HCT116 (cell line): ENCODE data around the gene CNPPD1. TPM values are rescaled to one million over a fixed set of nuclear protein-coding genes. Genes with fewer than 3 reads are reported as not detected.

Source experiments
- ATAC-seq: fragments of 200-7000 bp; cut with Tn5 transposase; 2 replicates; pipeline ENCODE4 v1.9.1; 2020; ENCODE audit warnings: mild to moderate bottlenecking, moderate library complexity
- BruUV-seq: library from RNA; stranded (reverse); fragments of 400-500 nt; replicated peaks from 2 replicates; lab custom pipeline; 2021; lab: Mats Ljungman, UMichigan
- CTCF ChIA-PET: fragments of 300-600 bp; sonication (Branson Sonifier 250); formaldehyde crosslinking; loops from one replicate; lab custom pipeline; 2021; ENCODE audit warnings: antibody characterized with exemption; lab: Charles Lee
- POLR2A ChIA-PET: fragments of 300-600, 350-600 bp; sonication (Branson Sonifier 250); formaldehyde crosslinking; loops from one replicate; lab custom pipeline; 2021; ENCODE audit warnings: antibody characterized with exemption; lab: Charles Lee
- RAD21 ChIA-PET, 2 experiments: fragments of 300-600 bp; sonication (Branson Sonifier 250); formaldehyde crosslinking; loops; one replicate each; lab custom pipeline; 2023; ENCODE audit warnings: low total read pairs in 2 of 2; ENCODE audit not compliant: uncharacterized antibody in 2 of 2, unreplicated experiment in 2 of 2, low non-redundant PET in 1 of 2; lab: Charles Lee
- DNase-seq: peaks from one replicate; pipeline ENCODE4 v3.0.0-alpha.2; 2010; ENCODE audit warnings: low read depth, low spot score
- H2AFZ ChIP-seq: fragments of 200-600 bp; shearing (Covaris generic), sonication (generic); 2 replicates; pipeline ENCODE4 v1.6.1; 2017; ENCODE audit warnings: low read depth, mixed run types, mixed read lengths, antibody characterized with exemption, low read length; ENCODE audit not compliant: poor library complexity, severe bottlenecking
- H3K27ac ChIP-seq: 2 replicates; pipeline ENCODE4 v1.5.1; 2012; ENCODE audit warnings: low read depth, low read length
- H3K27me3 ChIP-seq: fragments of 200-600 bp; sonication (generic); 2 replicates; pipeline ENCODE4 v1.6.1; 2016; ENCODE audit warnings: mixed run types, low read length, mixed read lengths; ENCODE audit not compliant: insufficient read depth
- H3K36me3 ChIP-seq, 2 experiments: fragments of 200-500 bp in 1 of 2; fragments of 200-600 bp in 1 of 2; sonication (Bioruptor generic) in 1 of 2; sonication (generic) in 1 of 2; 2 replicates each; pipeline versions ENCODE4 v1.5.1 to v1.6.1; 2014 to 2016; ENCODE audit warnings: low read length in 2 of 2, inconsistent platforms in 1 of 2, mixed read lengths in 1 of 2, mixed run types in 1 of 2; ENCODE audit not compliant: insufficient read depth in 2 of 2, control insufficient read depth in 1 of 2
- H3K4me1 ChIP-seq, 2 experiments: fragments of 200-600 bp in 1 of 2; sonication (generic) in 1 of 2; 2 replicates each; pipeline versions ENCODE4 v1.5.1 to v1.6.1; 2012 to 2017; ENCODE audit warnings: low read length in 2 of 2, inconsistent platforms in 1 of 2, mild to moderate bottlenecking in 1 of 2, mixed read lengths in 1 of 2, mixed run types in 1 of 2, moderate library complexity in 1 of 2; ENCODE audit not compliant: insufficient read depth in 2 of 2, control insufficient read depth in 1 of 2
- H3K4me2 ChIP-seq: fragments of 200-600 bp; sonication (generic); 2 replicates; pipeline ENCODE4 v1.6.1; 2017; ENCODE audit warnings: mixed run types, low read length, mixed read lengths
- H3K4me3 ChIP-seq, 2 experiments: fragments of 200-600 bp in 1 of 2; sonication (generic) in 1 of 2; replicated peaks in 1 of 2; 2 replicates each; pipeline ENCODE4 v1.5.1; 2011 to 2016; ENCODE audit warnings: low read length in 2 of 2, control low read depth in 1 of 2, low read depth in 1 of 2, mild to moderate bottlenecking in 1 of 2, mixed read lengths in 1 of 2, mixed run types in 1 of 2
- H3K79me2 ChIP-seq: fragments of 200-600 bp; sonication (generic); 2 replicates; pipeline ENCODE4 v1.6.1; 2017; ENCODE audit warnings: mild to moderate bottlenecking, mixed run types, low read length, moderate library complexity, mixed read lengths; ENCODE audit not compliant: insufficient read depth
- H3K9ac ChIP-seq: fragments of 200-600 bp; sonication (generic); 2 replicates; pipeline ENCODE4 v1.6.1; 2016; ENCODE audit warnings: low read length, mixed read lengths
- H3K9me2 ChIP-seq: fragments of 200-600 bp; sonication (generic), shearing (Covaris generic); 2 replicates; pipeline ENCODE4 v1.6.1; 2017; ENCODE audit warnings: mixed run types, mild to moderate bottlenecking, moderate library complexity; ENCODE audit not compliant: insufficient read depth
- H3K9me3 ChIP-seq, 2 experiments: fragments of 200-500 bp in 1 of 2; fragments of 200-600 bp in 1 of 2; sonication (Bioruptor generic) in 1 of 2; sonication (generic) in 1 of 2; 2 replicates each; pipeline ENCODE4 v1.6.1; 2014 to 2017; ENCODE audit warnings: low read length in 2 of 2, mixed read lengths in 2 of 2, inconsistent platforms in 1 of 2, low read depth in 1 of 2, mild to moderate bottlenecking in 1 of 2, mixed run types in 1 of 2, moderate library complexity in 1 of 2; ENCODE audit not compliant: control insufficient read depth in 1 of 2, insufficient read depth in 1 of 2
- H4K20me1 ChIP-seq: fragments of 200-600 bp; sonication (generic), shearing (Covaris generic); 2 replicates; pipeline ENCODE4 v1.6.1; 2017; ENCODE audit warnings: mixed run types, mild to moderate bottlenecking, moderate library complexity; ENCODE audit not compliant: insufficient read depth
- ATF3 ChIP-seq: IDR thresholded peaks from 2 replicates; pipeline ENCODE4 v1.6.1; 2012
- EGR1 ChIP-seq: IDR thresholded peaks from 2 replicates; pipeline ENCODE4 v1.6.1; 2012; ENCODE audit warnings: low read depth
- JUND ChIP-seq: IDR thresholded peaks from 2 replicates; pipeline ENCODE4 v1.6.1; 2012
- MAX ChIP-seq: IDR thresholded peaks from 2 replicates; pipeline ENCODE4 v1.6.1; 2012
- SRF ChIP-seq: IDR thresholded peaks from 2 replicates; pipeline ENCODE4 v1.6.1; 2012; ENCODE audit warnings: low read depth
- TCF7L2 ChIP-seq: IDR thresholded peaks from 2 replicates; pipeline ENCODE4 v1.7.0; 2011; ENCODE audit warnings: borderline replicate concordance, inconsistent platforms; ENCODE audit not compliant: insufficient read depth, insufficient read length; ENCODE audit errors: extremely low read depth
- ZFX ChIP-seq: fragments of 450-650 bp; IDR thresholded peaks from 2 replicates; pipeline ENCODE4 v1.6.1; 2017
- intact Hi-C: fragments of 100-400 bp; cut with micrococcal nuclease; formaldehyde crosslinking; loops from 2 replicates; pipeline ENCODE4 v1.10.0; 2022
- total RNA-seq: library from RNA; stranded (reverse); gene quantifications from one replicate; pipeline ENCODE4 v1.2.1, GENCODE V29; 2021; ENCODE audit not compliant: unreplicated experiment
- TF ChIP-seq, protein P1 (sequence below): IDR thresholded peaks from 2 replicates; pipeline ENCODE4 v1.6.1; 2012; ENCODE audit warnings: low read depth

The CNPPD1 gene
- total RNA-seq, 1 experiment from 2014 or later: 41.9 TPM

DNA sequence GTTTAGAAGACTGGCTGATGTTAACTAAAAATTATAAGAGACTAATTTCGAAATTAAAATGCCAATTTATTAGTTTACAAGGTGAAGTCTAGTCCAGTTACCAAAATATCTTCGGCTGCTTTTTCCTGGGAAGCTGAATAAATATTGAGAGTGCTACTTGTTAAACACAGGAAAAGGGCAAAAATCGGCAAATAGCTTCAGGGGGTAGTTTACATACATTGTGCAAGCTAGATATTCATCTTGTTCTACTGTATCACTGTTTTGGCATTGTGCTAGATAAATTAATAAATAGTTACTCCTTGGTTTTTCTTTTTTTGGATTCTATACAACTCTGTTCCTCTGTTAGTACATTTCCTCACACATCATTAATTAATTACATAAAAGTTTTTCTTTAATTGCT lies 45.4 kb downstream of the CNPPD1 start:
- Histone ChIP-seq H3K9me2 (no peaks in the 10 kb centered on the region), H4K20me1 (no peaks in the 10 kb centered on the region), H3K27me3 (no peaks in the 10 kb centered on the region), H3K9me3 (no peaks in the 10 kb centered on the region), H3K79me2 (no peaks in the 10 kb centered on the region), H3K27ac (no peak overlapping the region), H2AFZ (no peak overlapping the region), H3K4me1 (peaks cover 0 to 2% of the 10 kb centered on the region in 2 experiments; a peak in 1 of 4 replicates), H3K9ac (no peak overlapping the region), H3K4me3 (no peak overlapping the region), H3K4me2 (no peak overlapping the region), H3K36me3 (no peaks in the 10 kb centered on the region)
- DNase-seq (no peak), ATAC-seq (no peak)
- BruUV-seq: no TSS peak
- TF ChIP-seq ATF3 (no peak), TCF7L2 (no peak), SRF (no peak), EGR1 (no peak)
- CTCF ChIA-PET: interaction anchor here (1.2 to 2.3 kb wide), 2 partner anchors 12 to 129 kb away, joined by 3 to 7 read pairs; no protein-coding TSS in a partner anchor
- intact Hi-C loops: no loop called here
- POLR2A ChIA-PET: no interaction called here
- RAD21 ChIA-PET: no interaction called here

DNA sequence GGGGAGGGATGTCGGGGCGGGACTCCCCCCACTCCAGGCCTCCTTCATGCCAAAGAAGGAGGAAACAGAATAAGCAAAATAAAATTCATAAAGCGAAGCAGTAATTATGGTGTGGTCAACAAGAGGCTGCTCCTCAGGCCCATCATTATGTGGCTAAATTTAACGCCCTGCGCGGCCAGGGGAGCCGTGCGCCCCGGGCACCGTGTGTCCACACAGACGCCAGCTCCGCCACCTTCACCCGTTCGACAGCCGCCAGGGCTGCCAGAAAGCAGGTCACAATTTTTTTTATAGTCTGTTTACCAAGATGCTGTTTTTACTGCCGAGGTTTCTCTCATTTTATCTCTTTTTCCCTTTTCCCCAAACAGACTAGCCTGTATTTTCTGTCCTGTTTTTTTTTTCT lies 47.1 kb downstream of the CNPPD1 start:
- DNase-seq (no peak), ATAC-seq (no peak)
- Histone ChIP-seq H3K4me2 (no peak overlapping the region), H3K4me1 (peaks cover 13 to 20% of the 10 kb centered on the region in 2 experiments), H3K79me2 (no peaks in the 10 kb centered on the region), H3K9me2 (no peaks in the 10 kb centered on the region), H3K4me3 (no peak overlapping the region), H3K9me3 (no peaks in the 10 kb centered on the region), H3K36me3 (no peaks in the 10 kb centered on the region), H2AFZ (no peak overlapping the region), H3K9ac (no peak overlapping the region), H3K27ac (no peak overlapping the region), H3K27me3 (no peaks in the 10 kb centered on the region), H4K20me1 (no peaks in the 10 kb centered on the region)
- BruUV-seq: no TSS peak
- RAD21 ChIA-PET: no interaction called here
- TF ChIP-seq ZFX: no peak
- no peak for TF ChIP-seq JUND
- no peak for TF ChIP-seq MAX
- TF ChIP-seq, protein P1, sequence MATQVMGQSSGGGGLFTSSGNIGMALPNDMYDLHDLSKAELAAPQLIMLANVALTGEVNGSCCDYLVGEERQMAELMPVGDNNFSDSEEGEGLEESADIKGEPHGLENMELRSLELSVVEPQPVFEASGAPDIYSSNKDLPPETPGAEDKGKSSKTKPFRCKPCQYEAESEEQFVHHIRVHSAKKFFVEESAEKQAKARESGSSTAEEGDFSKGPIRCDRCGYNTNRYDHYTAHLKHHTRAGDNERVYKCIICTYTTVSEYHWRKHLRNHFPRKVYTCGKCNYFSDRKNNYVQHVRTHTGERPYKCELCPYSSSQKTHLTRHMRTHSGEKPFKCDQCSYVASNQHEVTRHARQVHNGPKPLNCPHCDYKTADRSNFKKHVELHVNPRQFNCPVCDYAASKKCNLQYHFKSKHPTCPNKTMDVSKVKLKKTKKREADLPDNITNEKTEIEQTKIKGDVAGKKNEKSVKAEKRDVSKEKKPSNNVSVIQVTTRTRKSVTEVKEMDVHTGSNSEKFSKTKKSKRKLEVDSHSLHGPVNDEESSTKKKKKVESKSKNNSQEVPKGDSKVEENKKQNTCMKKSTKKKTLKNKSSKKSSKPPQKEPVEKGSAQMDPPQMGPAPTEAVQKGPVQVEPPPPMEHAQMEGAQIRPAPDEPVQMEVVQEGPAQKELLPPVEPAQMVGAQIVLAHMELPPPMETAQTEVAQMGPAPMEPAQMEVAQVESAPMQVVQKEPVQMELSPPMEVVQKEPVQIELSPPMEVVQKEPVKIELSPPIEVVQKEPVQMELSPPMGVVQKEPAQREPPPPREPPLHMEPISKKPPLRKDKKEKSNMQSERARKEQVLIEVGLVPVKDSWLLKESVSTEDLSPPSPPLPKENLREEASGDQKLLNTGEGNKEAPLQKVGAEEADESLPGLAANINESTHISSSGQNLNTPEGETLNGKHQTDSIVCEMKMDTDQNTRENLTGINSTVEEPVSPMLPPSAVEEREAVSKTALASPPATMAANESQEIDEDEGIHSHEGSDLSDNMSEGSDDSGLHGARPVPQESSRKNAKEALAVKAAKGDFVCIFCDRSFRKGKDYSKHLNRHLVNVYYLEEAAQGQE: no peak
- CTCF ChIA-PET: no interaction called here
- POLR2A ChIA-PET: no interaction called here
- intact Hi-C loops: no loop called here
